ENCODE results near the gene KIF1C.

DNA sequence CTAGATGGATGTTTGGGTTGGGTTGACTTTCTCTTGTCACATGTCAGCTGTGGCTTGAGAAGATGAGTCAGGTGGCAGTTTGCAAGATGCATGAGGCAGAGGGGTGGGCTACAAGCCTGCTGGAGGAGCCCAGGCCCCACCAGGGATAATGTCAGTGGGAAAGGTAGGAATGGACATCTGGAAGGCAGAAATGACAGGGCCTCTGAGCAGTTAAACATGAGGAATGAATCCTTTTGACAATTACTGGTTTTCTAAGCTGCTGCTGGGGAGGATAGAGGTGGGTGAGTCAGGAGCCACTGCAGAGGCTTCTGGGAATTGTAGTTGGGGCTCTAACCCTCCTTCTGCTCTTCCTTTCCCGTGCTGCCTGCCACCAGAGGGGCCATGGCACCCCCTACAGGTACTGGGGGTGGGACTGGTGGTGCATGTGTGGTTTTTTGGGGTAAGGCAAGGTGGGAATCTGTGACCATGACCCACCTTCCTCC lies 21.8 kb downstream of the KIF1C start:
- TF ChIP-seq, protein P1, sequence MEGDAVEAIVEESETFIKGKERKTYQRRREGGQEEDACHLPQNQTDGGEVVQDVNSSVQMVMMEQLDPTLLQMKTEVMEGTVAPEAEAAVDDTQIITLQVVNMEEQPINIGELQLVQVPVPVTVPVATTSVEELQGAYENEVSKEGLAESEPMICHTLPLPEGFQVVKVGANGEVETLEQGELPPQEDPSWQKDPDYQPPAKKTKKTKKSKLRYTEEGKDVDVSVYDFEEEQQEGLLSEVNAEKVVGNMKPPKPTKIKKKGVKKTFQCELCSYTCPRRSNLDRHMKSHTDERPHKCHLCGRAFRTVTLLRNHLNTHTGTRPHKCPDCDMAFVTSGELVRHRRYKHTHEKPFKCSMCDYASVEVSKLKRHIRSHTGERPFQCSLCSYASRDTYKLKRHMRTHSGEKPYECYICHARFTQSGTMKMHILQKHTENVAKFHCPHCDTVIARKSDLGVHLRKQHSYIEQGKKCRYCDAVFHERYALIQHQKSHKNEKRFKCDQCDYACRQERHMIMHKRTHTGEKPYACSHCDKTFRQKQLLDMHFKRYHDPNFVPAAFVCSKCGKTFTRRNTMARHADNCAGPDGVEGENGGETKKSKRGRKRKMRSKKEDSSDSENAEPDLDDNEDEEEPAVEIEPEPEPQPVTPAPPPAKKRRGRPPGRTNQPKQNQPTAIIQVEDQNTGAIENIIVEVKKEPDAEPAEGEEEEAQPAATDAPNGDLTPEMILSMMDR (IDR thresholded peaks at IDR 0.05), result no peak
- TF ChIP-seq EZH2 (IDR thresholded peaks at IDR 0.05; ENCODE audit: borderline replicate concordance, insufficient read depth, low read depth, low read length, poor library complexity, severe bottlenecking), result no peak
